Measurements from ENCODE around the gene TGFBR3L.

DNA sequence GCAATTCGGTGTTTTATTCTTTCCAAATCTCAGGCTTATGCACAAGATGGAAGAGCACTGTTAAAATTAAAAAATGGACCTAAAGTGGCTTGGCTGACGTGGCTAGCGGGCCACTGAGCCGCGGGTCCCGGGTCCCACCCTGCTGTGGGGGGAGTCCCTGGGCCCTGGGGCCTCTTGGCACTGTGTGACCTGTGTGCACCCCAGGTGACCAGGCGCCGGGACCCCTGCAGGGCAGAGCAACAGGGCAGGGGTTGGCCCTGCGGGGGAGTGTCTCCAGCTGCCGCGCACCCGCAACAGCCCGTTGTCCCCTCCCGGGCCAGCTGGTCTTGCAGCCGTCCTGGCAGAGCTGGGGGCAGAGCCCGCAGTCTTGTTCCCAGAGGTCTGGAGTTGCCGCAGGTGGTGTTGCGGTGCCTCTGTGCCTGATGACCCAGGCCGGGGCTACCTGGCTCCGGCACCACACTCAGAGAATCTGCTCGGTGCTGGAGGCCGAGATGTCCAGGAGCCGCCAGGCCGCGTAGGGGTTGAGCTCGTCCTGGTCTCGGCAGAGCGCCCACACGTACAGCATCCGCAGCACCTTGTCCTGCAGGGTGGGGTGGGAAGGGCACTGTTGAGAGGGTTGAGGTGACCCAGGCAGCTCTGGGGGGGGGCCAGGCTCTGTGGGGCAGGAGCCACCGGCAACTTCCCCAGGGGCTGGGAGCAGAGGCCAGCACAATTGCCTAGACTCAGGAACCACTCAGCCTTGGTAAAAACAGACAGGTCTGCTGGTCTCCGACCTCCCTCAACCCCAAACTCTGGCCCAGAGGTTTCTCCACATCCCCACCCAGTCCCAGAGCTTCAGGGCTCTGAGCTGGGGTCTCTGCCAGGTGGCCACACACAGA is 12.3 kb downstream of the TGFBR3L start:
- no peak for TF ChIP-seq ZFP30 (CRISPR knock-in tag; IDR thresholded peaks at IDR 0.05)
- TF ChIP-seq SNAI2 (CRISPR knock-in tag; IDR thresholded peaks at IDR 0.05): no peak
- TF ChIP-seq ESRRG (CRISPR knock-in tag; IDR thresholded peaks at IDR 0.05): no peak

Measured in SK-N-SH treated with all-trans-retinoic acid at 6 μM for 48 hours (cell line).